AG04450 (cell line): ENCODE measurements around the gene MATR3. TPM values are rescaled to one million over a fixed set of nuclear protein-coding genes. Genes with fewer than 3 reads are reported as not detected.

Experiments used
- CTCF ChIA-PET: fragments of 300-600, 350-600 bp; formaldehyde crosslinking; extraction: SDS; loops from one replicate; lab custom pipeline; 2022; ENCODE audit warnings: antibody characterized with exemption, inconsistent platforms; lab: Charles Lee
- POLR2A ChIA-PET: fragments of 350-600 bp; formaldehyde crosslinking; extraction: SDS; loops from one replicate; lab custom pipeline; 2021; ENCODE audit warnings: antibody characterized with exemption, inconsistent platforms; lab: Yijun Ruan, JAX
- DNase-seq: peaks from one replicate; pipeline ENCODE4 v3.0.0-alpha.2; 2011; ENCODE audit warnings: low read depth, low spot score
- H3K27ac ChIP-seq: one replicate; pipeline ENCODE4 v1.5.1; 2012; ENCODE audit warnings: low read depth, low read length, control low read depth
- H3K27me3 ChIP-seq: one replicate; pipeline ENCODE4 v1.6.0; 2012; ENCODE audit warnings: low read length; ENCODE audit not compliant: control insufficient read depth, insufficient read depth
- H3K4me3 ChIP-seq: 2 replicates; pipeline ENCODE4 v1.5.1; 2011; ENCODE audit warnings: mild to moderate bottlenecking, low read depth, low read length, control low read depth
- H3K9me3 ChIP-seq: 2 replicates; pipeline ENCODE4 v1.5.1; 2012; ENCODE audit warnings: low read length; ENCODE audit not compliant: control insufficient read depth, insufficient read depth
- CTCF ChIP-seq: IDR thresholded peaks from 2 replicates; pipeline ENCODE4 v1.5.1; 2011; ENCODE audit warnings: low read depth, low read length, control low read depth, inconsistent platforms
- polyA plus RNA-seq: library from polyadenylated mRNA; depleted of rRNA; stranded (reverse); fragments of >200 nt; gene quantifications from 2 replicates; pipeline ENCODE4 v1.2.3, GENCODE V29; 2011

MATR3 gene
- polyA plus RNA-seq, 1 experiment: 166 TPM

DNA sequence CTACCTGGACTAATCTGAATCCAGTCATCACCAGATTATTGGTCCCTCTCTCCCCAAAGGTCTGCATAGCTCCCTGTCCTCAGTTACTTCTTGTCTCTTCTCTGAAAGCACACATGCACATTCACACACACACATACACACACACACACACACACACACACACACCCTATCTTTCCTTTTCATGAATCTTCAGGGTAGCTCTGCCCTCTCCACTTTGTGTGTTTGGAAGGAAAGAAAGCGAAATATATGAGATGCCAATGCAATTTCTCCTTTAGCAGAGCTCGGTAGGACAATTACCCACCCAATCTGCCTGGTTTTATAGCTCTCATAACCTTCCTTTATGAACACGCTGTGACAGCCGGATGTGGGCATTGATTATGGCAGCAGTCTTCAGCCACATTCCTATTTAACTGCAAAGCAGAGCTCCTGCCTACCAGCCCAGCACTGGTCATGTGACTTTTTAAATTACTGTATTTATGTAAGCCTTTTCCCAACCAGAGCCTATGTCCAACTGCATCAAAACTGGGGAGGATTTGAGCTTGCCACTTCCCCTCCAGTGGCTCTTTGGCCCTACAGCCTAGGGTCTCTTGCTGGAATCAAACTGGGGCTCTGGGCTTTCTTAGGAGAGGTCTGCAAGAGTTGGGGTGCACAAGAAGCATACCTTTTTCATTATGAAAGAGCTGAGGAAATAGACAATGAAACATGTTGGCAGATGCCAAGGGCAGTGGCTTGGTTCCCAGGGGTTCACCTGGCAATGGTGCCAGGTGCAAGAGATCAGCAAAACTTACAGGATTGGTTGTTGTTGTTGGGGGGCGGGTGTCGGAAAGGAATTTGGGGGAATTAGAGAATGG lies 20.8 kb upstream of the MATR3 start:
- no peak for TF ChIP-seq CTCF
- POLR2A ChIA-PET: interaction anchor here (0.6 to 3.7 kb wide), 8 partner anchors 9 to 869 kb away, joined by 3 to 25 read pairs (median 3); partner anchors contain the start of genes HSPA9, MATR3 and PAIP2
- CTCF ChIA-PET: interaction anchor here (0.7 to 2.1 kb wide), 3 partner anchors 69 to 693 kb away, joined by 3 to 6 read pairs (median 3); partner anchors contain the start of gene PAIP2
- Histone ChIP-seq H3K9me3 (no peaks in the 10 kb centered on the region), H3K4me3 (peak overlapping the region; percentile 82; the same call in 1 of the 2 replicates), H3K27me3 (no peaks in the 10 kb centered on the region), H3K27ac (peak overlapping the region; percentile 69)
- DNase-seq: no peak

GRCh38 chr5:139273322-139273571 lies 20.3 kb upstream of the MATR3 start:
- Histone ChIP-seq H3K27me3 (no peaks in the 10 kb centered on the region), H3K9me3 (no peaks in the 10 kb centered on the region), H3K4me3 (peak overlapping the region; percentile 82), H3K27ac (peak overlapping the region; percentile 69)
- no peak for TF ChIP-seq CTCF
- no peak for DNase-seq
- ChIA-PET CTCF (no interaction called here), POLR2A (interaction anchor here (0.7 to 3.7 kb wide), 4 partner anchors 21 to 698 kb away, joined by 5 to 25 read pairs (median 6); partner anchors contain the start of genes HSPA9, MATR3 and PAIP2)

DNA sequence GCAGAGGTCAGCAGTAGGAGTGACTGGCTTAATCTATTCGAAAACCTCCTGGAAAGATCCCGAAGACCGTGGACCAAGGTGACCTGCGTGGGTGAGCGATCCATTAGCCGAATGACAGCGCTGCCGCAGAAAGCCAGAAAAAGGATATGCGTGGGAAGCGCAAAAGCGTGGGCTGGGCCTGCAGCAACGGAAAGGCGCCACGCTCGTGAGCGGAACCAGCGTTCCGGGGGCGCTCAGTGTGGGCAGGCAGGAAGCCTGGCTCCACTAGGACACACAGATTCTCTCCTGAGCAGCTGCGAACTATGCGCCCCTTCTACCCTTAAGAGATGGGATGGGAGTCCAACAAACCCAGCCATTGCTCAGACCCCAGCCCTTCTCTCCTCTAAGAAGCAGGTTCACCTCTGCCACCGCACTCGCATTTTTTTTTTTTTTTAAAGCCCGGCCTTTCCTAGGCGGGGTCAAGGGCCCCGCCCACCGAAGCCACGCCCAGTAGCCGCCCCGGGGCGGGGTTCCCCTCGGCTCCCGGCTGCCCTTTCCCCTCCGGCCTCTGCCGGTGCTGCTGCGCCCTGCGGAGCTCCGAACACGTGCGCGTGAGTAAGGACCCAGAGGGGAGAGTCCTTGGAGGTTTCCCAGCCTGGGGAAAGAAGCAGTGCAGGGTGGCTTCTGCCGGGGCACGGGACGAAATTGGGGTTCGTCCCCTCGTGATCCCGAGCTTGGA lies 19.8 kb upstream of the MATR3 start:
- CTCF ChIA-PET: no interaction called here

GRCh38 chr5:139275536-139275935 lies 18.0 kb upstream of the MATR3 start:
- no peak for DNase-seq
- ChIA-PET POLR2A (interaction anchor here (0.6 to 1.3 kb wide), 3 partner anchors 18 to 734 kb away, joined by 3 to 5 read pairs (median 4); partner anchors contain the start of gene MATR3), CTCF (interaction anchor here (1.1 to 1.8 kb wide), 3 partner anchors 19 to 696 kb away, joined by 3 to 5 read pairs (median 5); no protein-coding TSS in a partner anchor)
- H3K4me3 ChIP-seq: peak overlapping the region; percentile 47
- H3K27ac ChIP-seq: no peak overlapping the region
- H3K27me3 ChIP-seq: no peaks in the 10 kb centered on the region
- no peaks in the 10 kb centered on the region for H3K9me3 ChIP-seq
- no peak for TF ChIP-seq CTCF

More for the DNA sequence above, 19.8 kb upstream of the MATR3 start:
- POLR2A ChIA-PET: interaction anchor here (0.6 to 3.7 kb wide), 9 partner anchors 15 to 698 kb away, joined by 3 to 25 read pairs (median 4); partner anchors contain the start of genes HSPA9, MATR3 and PAIP2
- Histone ChIP-seq H3K27me3 (no peaks in the 10 kb centered on the region), H3K9me3 (no peaks in the 10 kb centered on the region), H3K4me3 (peak overlapping the region; percentile 82), H3K27ac (peak overlapping the region; percentile 91)
- DNase-seq: peak; percentile 55
- no peak for TF ChIP-seq CTCF
